BJ (cell line): ENCODE measurements around the gene MSH4. TPM values are rescaled to one million over a fixed set of nuclear protein-coding genes. Genes with fewer than 3 reads are reported as not detected.
"Not testable (repeated sequence)": the region's sequence is repeated elsewhere in the genome, so short reads cannot be mapped to it uniquely, and the experiment has no call there.

Experiments used
- CTCF ChIA-PET: fragments of 350-600 bp; formaldehyde crosslinking; extraction: SDS; loops from one replicate; lab custom pipeline; 2021; ENCODE audit warnings: antibody characterized with exemption, inconsistent platforms; lab: Yijun Ruan, JAX
- POLR2A ChIA-PET: fragments of 300-600 bp; sonication (Branson Sonifier 250); formaldehyde crosslinking; extraction: SDS; loops from one replicate; lab custom pipeline; 2021; ENCODE audit warnings: antibody characterized with exemption; lab: Charles Lee
- DNase-seq: peaks from one replicate; pipeline ENCODE4 v3.0.0-alpha.2; 2011; ENCODE audit warnings: low read depth
- H3K27me3 ChIP-seq: 2 replicates; pipeline ENCODE4 v1.6.0; 2011; ENCODE audit warnings: low read length; ENCODE audit not compliant: control insufficient read depth, insufficient read depth
- H3K36me3 ChIP-seq: 2 replicates; pipeline ENCODE4 v1.5.1; 2011; ENCODE audit warnings: low read length; ENCODE audit not compliant: control insufficient read depth, insufficient read depth
- H3K4me3 ChIP-seq: 2 replicates; pipeline ENCODE4 v1.5.1; 2011; ENCODE audit warnings: low read depth, mild to moderate bottlenecking, control low read depth, low read length
- polyA plus RNA-seq: library from polyadenylated mRNA; depleted of rRNA; stranded (reverse); fragments of >200 nt; gene quantifications from 2 replicates; pipeline ENCODE4 v1.2.3, GENCODE V29; 2011
- TF ChIP-seq, protein P1 (sequence below): IDR thresholded peaks from 2 replicates; pipeline ENCODE4 v1.5.1; 2011; ENCODE audit warnings: low read depth, mild to moderate bottlenecking, control low read depth, inconsistent platforms, low read length, moderate library complexity; ENCODE audit not compliant: insufficient read depth

The MSH4 gene
- polyA plus RNA-seq, 1 experiment: 0.04 TPM

DNA sequence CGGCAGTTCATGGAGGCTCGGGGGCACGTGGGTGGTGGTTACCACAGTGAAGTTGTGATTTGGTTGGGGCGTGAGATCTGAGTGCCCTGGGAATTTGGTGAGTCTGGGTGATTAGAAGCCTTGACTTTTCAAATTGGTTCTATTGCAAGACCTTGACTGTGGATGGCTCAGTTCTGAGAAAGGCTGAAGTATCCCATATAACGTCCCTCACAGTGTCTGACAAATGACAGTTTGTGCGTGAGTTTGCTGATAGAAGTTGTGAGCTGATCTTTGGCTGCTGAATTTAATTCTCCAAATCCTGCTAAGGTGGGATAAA, 549 bp downstream of the MSH4 start:
- TF ChIP-seq, protein P1, sequence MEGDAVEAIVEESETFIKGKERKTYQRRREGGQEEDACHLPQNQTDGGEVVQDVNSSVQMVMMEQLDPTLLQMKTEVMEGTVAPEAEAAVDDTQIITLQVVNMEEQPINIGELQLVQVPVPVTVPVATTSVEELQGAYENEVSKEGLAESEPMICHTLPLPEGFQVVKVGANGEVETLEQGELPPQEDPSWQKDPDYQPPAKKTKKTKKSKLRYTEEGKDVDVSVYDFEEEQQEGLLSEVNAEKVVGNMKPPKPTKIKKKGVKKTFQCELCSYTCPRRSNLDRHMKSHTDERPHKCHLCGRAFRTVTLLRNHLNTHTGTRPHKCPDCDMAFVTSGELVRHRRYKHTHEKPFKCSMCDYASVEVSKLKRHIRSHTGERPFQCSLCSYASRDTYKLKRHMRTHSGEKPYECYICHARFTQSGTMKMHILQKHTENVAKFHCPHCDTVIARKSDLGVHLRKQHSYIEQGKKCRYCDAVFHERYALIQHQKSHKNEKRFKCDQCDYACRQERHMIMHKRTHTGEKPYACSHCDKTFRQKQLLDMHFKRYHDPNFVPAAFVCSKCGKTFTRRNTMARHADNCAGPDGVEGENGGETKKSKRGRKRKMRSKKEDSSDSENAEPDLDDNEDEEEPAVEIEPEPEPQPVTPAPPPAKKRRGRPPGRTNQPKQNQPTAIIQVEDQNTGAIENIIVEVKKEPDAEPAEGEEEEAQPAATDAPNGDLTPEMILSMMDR: no peak
- CTCF ChIA-PET: no interaction called here
- POLR2A ChIA-PET: interaction anchor here (0.6 kb wide), 1 partner anchor 1153 kb away, joined by 3 read pairs; no protein-coding TSS in a partner anchor
- H3K4me3 ChIP-seq: no peak overlapping the region
- peaks cover 10% of the 10 kb centered on the region for H3K36me3 ChIP-seq
- DNase-seq: no peak
- H3K27me3 ChIP-seq: no peaks in the 10 kb centered on the region

DNA sequence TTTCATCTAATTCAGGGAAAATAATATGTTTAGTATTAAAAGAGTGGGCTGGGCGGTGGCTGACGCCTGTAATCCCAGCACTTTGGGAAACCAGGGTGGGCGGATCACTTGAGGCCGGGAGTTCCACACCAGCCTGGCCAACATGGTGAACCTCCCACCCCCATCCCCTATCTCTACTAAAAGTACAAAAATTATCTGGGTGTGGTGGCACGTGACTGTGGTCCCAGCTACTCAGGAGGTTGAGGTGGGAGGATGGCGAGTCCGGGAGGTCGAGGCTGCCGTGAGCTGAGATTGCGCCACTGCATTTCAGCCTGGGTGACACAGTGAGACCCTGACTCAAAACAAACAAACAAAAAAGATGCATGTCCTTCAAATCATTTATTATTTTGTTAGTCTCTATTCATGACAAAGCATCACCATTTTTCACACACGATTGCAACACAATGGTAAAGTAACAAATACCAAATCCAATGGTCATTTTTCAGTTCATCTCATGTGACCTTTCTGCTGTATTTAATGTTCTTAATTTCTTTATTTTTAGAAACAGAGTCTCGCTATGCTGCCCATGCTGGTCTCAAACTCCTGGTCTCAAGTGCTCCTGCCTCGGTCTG, 1.0 kb downstream of the MSH4 start:
- no peak overlapping the region for H3K4me3 ChIP-seq
- ChIA-PET CTCF (no interaction called here), POLR2A (interaction anchor here (0.6 kb wide), 1 partner anchor 1153 kb away, joined by 3 read pairs; no protein-coding TSS in a partner anchor)
- no peaks in the 10 kb centered on the region for H3K27me3 ChIP-seq
- H3K36me3 ChIP-seq: peaks cover 10% of the 10 kb centered on the region
- TF ChIP-seq, protein P1: no peak
- no peak for DNase-seq

DNA sequence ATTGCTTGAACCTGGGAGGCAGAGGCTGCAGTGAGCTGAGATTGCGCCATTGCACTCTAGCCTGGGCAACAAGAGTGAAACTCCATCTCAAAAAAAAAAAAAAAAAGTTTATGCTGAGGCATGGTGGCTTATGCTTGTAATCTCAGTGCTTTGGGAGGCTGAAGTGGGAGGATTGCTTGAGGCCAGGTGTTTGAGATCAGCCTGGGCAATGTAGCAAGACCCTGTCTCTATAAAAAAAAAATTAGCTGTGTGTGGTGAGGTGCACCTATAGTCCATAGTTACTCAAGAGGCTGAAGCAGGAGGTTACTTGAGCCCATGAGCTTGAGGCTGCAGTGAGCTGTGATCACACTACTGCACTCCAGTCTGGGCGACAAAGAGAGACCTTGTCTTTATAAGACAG, 4.8 kb downstream of the MSH4 start:
- ChIA-PET POLR2A (interaction anchor here (0.6 kb wide), 1 partner anchor 16 kb away, joined by 3 read pairs; the partner anchor contains the start of gene RABGGTB), CTCF (interaction anchor here (1.9 kb wide), 1 partner anchor 14 kb away, joined by 7 read pairs; no protein-coding TSS in a partner anchor)
- not testable (repeated sequence) for DNase-seq, H3K36me3 ChIP-seq, H3K4me3 ChIP-seq, H3K27me3 ChIP-seq

DNA sequence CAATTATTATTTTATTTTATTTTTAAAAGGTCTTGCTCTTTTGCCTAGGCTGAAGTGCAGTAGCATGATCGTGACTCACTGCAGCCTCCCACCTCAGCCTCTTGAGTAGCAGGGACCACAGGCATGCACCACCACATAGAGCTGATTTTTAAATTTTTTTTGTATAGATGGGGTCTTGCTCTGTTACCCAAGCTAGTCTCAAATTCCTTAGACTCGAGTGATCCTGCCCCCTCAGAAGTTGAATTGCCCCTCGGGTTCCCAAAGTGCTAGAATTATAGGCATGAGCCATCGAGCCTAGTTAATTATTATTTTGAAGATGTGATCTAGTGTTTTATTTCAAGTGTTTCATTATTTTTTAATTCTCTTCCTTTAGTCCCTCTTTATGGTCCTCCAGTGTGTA, 12.2 kb downstream of the MSH4 start:
- no peak overlapping the region for H3K4me3 ChIP-seq
- no peaks in the 10 kb centered on the region for H3K27me3 ChIP-seq
- no peak for DNase-seq
- TF ChIP-seq, protein P1: no peak
- CTCF ChIA-PET: no interaction called here
- H3K36me3 ChIP-seq: no peaks in the 10 kb centered on the region
- POLR2A ChIA-PET: no interaction called here

DNA sequence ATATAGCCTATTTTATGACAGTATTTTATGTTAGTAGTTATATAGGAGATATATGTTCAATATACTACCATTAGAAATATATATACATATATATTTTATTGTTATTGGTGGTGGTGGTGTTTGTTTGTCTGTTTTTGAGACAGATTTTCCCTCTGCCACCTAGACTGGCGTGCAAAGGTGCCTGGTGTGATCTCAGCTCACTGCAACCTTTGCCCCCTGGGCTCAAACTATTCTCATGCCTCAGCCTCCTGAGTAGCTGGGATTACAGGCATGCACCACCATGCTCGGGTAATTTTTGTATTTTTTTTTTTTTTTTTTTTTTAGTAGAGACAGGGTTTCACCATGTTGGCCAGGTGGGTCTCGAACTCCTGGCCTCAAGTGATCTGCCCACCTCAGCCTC, 13.4 kb downstream of the MSH4 start:
- H3K27me3 ChIP-seq, DNase-seq, H3K36me3 ChIP-seq, CTCF ChIA-PET, H3K4me3 ChIP-seq, POLR2A ChIA-PET: not testable (repeated sequence)

DNA sequence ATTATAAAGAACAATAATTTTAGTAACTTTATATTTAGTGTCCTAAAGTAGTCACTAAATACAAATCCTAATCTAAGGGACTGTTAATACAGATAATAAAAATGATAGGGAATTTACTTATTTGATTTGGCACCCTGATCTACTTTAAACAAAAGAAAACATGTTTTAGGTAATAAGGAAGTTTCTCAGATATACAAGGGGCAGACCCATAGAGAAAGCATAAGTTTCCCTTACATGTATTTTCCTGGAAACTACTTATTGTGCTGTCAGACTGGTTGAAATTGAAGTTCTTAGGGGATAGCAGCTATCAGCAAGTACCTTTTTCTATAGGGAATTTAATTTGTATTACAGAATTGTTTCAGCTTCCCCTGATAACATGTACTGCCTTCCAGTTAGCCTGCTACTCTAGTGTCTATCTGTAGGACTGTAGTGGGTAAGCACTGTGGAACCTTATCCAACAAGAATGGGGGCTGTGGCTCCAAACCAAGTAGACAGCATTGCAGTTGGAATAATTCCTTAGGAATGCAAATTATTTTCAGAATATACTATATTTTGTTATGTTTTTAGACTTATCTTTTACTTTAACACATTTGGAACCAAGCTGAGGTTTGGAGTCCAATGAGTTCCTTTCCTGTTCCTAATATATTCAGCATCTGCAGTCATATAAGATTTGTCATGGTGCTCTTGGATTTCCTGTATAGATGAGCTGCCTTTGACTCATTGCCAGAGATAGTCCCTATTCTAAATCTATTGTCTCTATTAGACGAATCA, 14.7 kb downstream of the MSH4 start:
- Histone ChIP-seq H3K4me3 (no peak overlapping the region), H3K36me3 (no peaks in the 10 kb centered on the region), H3K27me3 (no peaks in the 10 kb centered on the region)
- TF ChIP-seq, protein P1: no peak
- ChIA-PET POLR2A (interaction anchor here (0.5 kb wide), 1 partner anchor 214 kb away, joined by 7 read pairs; no protein-coding TSS in a partner anchor), CTCF (no interaction called here)
- DNase-seq: no peak
